IMR-90 (cell line): ENCODE data around the gene DCAF8L2. TPM values are rescaled to one million over a fixed set of nuclear protein-coding genes. Genes with fewer than 3 reads are reported as not detected.

Source experiments
- ATAC-seq: fragments of 200-7000 bp; cut with Tn5 transposase; 2 replicates; pipeline ENCODE4 v1.9.1; 2020; ENCODE audit warnings: low read depth, mild to moderate bottlenecking, moderate library complexity
- BruUV-seq: library from RNA; stranded (reverse); fragments of 400-500 nt; replicated peaks from 2 replicates; lab custom pipeline; 2021; lab: Mats Ljungman, UMichigan
- CTCF ChIA-PET: fragments of 300-600 bp; formaldehyde crosslinking; extraction: SDS; loops from one replicate; lab custom pipeline; 2021; ENCODE audit warnings: antibody characterized with exemption; lab: Yijun Ruan, JAX
- POLR2A ChIA-PET: fragments of 300-600 bp; sonication (Branson Sonifier 250); formaldehyde crosslinking; loops from one replicate; lab custom pipeline; 2022; ENCODE audit warnings: antibody characterized with exemption; ENCODE audit not compliant: unreplicated experiment; lab: Charles Lee
- DNase-seq: peaks from one replicate; pipeline ENCODE4 v3.0.0; 2013
- H2AFZ ChIP-seq: replicated peaks from 2 replicates; pipeline ENCODE3; 2013; ENCODE audit warnings: low read length, mild to moderate bottlenecking; ENCODE audit not compliant: poor library complexity
- H2AK5ac ChIP-seq: 2 replicates; pipeline ENCODE4 v1.6.1; 2013; ENCODE audit warnings: low read depth, low read length, inconsistent platforms
- H2AK9ac ChIP-seq: replicated peaks from 2 replicates; pipeline ENCODE3; 2013; ENCODE audit warnings: mild to moderate bottlenecking, low read depth, low read length, moderate library complexity; ENCODE audit not compliant: poor library complexity
- H2BK120ac ChIP-seq: 2 replicates; pipeline ENCODE4 v1.6.1; 2013; ENCODE audit warnings: low read depth, low read length, inconsistent platforms
- H2BK15ac ChIP-seq: 3 replicates; pipeline ENCODE4 v1.6.1; 2013; ENCODE audit warnings: low read depth, low read length, inconsistent platforms
- H2BK20ac ChIP-seq: 2 replicates; pipeline ENCODE4 v1.6.1; 2013; ENCODE audit warnings: low read depth, mild to moderate bottlenecking, inconsistent platforms, low read length, moderate library complexity
- H2BK5ac ChIP-seq: 2 replicates; pipeline ENCODE4 v1.6.1; 2013; ENCODE audit warnings: mild to moderate bottlenecking, low read depth, low read length, inconsistent platforms; ENCODE audit not compliant: poor library complexity, severe bottlenecking
- H3K14ac ChIP-seq: replicated peaks from 2 replicates; pipeline ENCODE4 v1.6.1; 2013; ENCODE audit warnings: low read depth, low read length, inconsistent platforms
- H3K18ac ChIP-seq: 2 replicates; pipeline ENCODE4 v1.6.1; 2013; ENCODE audit warnings: low read depth, low read length, control low read depth
- H3K23ac ChIP-seq: 2 replicates; pipeline ENCODE4 v1.6.1; 2013; ENCODE audit warnings: low read depth, low read length, inconsistent platforms
- H3K27ac ChIP-seq: 2 replicates; pipeline ENCODE4 v1.5.1; 2013; ENCODE audit warnings: mild to moderate bottlenecking, control low read depth, low read length; ENCODE audit not compliant: insufficient read depth
- H3K27me3 ChIP-seq: 2 replicates; pipeline ENCODE4 v1.6.1; 2013; ENCODE audit warnings: low read length; ENCODE audit not compliant: control insufficient read depth, insufficient read depth
- H3K36me3 ChIP-seq: 2 replicates; pipeline ENCODE4 v1.6.1; 2013; ENCODE audit warnings: low read length, mixed read lengths; ENCODE audit not compliant: control insufficient read depth, insufficient read depth
- H3K4ac ChIP-seq: 2 replicates; pipeline ENCODE4 v1.6.1; 2013; ENCODE audit warnings: low read depth, low read length, inconsistent platforms
- H3K4me1 ChIP-seq: 2 replicates; pipeline ENCODE4 v1.6.1; 2013; ENCODE audit warnings: low read length, mixed read lengths; ENCODE audit not compliant: control insufficient read depth, insufficient read depth
- H3K4me2 ChIP-seq: 2 replicates; pipeline ENCODE4 v1.6.1; 2013; ENCODE audit warnings: low read depth, mild to moderate bottlenecking, control low read depth, low read length, moderate library complexity
- H3K4me3 ChIP-seq: 2 replicates; pipeline ENCODE4 v1.5.1; 2013; ENCODE audit warnings: low read depth, mild to moderate bottlenecking, control low read depth, low read length, moderate library complexity; ENCODE audit not compliant: insufficient read depth
- H3K56ac ChIP-seq: 2 replicates; pipeline ENCODE4 v1.6.1; 2013; ENCODE audit warnings: low read length, inconsistent platforms; ENCODE audit not compliant: insufficient read depth; ENCODE audit errors: extremely low read depth
- H3K79me1 ChIP-seq, 2 experiments: 2 replicates each; pipeline ENCODE4 v1.6.1; 2013; ENCODE audit warnings: low read length in 2 of 2, inconsistent platforms in 1 of 2, low read depth in 1 of 2
- H3K9ac ChIP-seq: 2 replicates; pipeline ENCODE4 v1.6.1; 2013; ENCODE audit warnings: low read depth, low read length, control low read depth
- H3K9me1 ChIP-seq: 2 replicates; pipeline ENCODE4 v1.6.1; 2013; ENCODE audit warnings: low read length, inconsistent platforms; ENCODE audit not compliant: insufficient read depth
- H3K9me3 ChIP-seq: 2 replicates; pipeline ENCODE4 v1.6.1; 2013; ENCODE audit warnings: low read length; ENCODE audit not compliant: control insufficient read depth, insufficient read depth
- H4K20me1 ChIP-seq: 2 replicates; pipeline ENCODE4 v1.6.1; 2013; ENCODE audit warnings: low read length, inconsistent platforms; ENCODE audit not compliant: insufficient read depth
- H4K5ac ChIP-seq: 2 replicates; pipeline ENCODE4 v1.6.1; 2013; ENCODE audit warnings: mild to moderate bottlenecking, low read depth, low read length, control low read depth
- H4K8ac ChIP-seq, 2 experiments: 2 replicates each; pipeline ENCODE4 v1.6.1; 2013; ENCODE audit warnings: low read depth in 2 of 2, low read length in 2 of 2, control low read depth in 1 of 2, inconsistent platforms in 1 of 2
- H4K91ac ChIP-seq: 2 replicates; pipeline ENCODE4 v1.6.1; 2013; ENCODE audit warnings: low read depth, low read length, inconsistent platforms; ENCODE audit not compliant: insufficient read depth
- CHD1 ChIP-seq: IDR thresholded peaks from 2 replicates; pipeline ENCODE4 v1.6.1; 2012; ENCODE audit warnings: low read depth, low read length, improper control_type of control experiment
- MAZ ChIP-seq: IDR thresholded peaks from 2 replicates; pipeline ENCODE4 v1.6.1; 2012; ENCODE audit warnings: low read depth, mild to moderate bottlenecking, low read length, improper control_type of control experiment, moderate library complexity, borderline replicate concordance
- WGBS, 2 experiments: methylation state at CpG; one replicate each; pipeline versions ENCODE4 v1.1.5 to v1.1.7; 2013; ENCODE audit warnings: missing lambda C conversion rate in 2 of 2; ENCODE audit not compliant: insufficient read length in 1 of 2; ENCODE audit errors: extremely low coverage in 2 of 2; 5-methylcytosine and 5-hydroxymethylcytosine counted together
- dilution Hi-C: fragments of 300-500 bp; cut with HindIII; formaldehyde crosslinking; loops from one replicate; pipeline ENCODE4 v1.14.3; 2018; ENCODE audit warnings: low sequenced_read_pairs; ENCODE audit not compliant: unreplicated experiment
- in situ Hi-C: fragments of 300-500 bp; cut with MboI; formaldehyde crosslinking; loops from 3 replicates; pipeline ENCODE4 v1.14.3; 2019; ENCODE audit warnings: low sequenced_read_pairs, inconsistent platforms, mixed read lengths
- intact Hi-C: fragments of 100-400 bp; cut with micrococcal nuclease; formaldehyde crosslinking; loops from 2 replicates; pipeline ENCODE4 v1.10.0; 2022
- polyA plus RNA-seq, 3 experiments: library from polyadenylated mRNA; depleted of rRNA; stranded (reverse); fragments of >200 nt; gene quantifications; 2 replicates each; pipeline ENCODE4 v1.2.3, GENCODE V29; 2012; ENCODE audit warnings: low replicate concordance in 1 of 3
- total RNA-seq: library from RNA; depleted of rRNA; stranded (reverse); fragments of >200 nt; gene quantifications from 2 replicates; pipeline ENCODE4 v1.2.3, GENCODE V29; 2012

DCAF8L2 gene
- total and polyA plus RNA-seq, 2 of the 4 experiments (the other 2 are of a cell fraction), result not detected

DNA sequence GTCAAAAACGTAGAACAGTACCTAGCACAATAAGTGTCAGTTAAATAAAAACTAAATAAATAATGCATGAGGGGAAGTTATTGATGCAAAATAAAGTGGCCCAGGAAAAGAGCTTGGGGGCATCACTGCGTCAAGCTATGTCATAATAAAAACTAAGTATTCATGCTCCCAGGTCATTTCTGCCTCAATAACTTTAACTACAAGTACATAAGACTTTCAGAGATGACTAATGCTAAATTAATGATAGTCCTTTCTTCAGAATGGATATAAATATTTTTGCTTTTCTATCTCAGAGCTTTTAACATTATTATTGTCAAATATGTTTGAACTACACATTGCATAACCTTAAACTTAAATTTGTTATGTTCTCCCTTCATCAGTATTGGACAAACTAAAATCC lies 125.5 kb downstream of the DCAF8L2 start:
- in situ Hi-C loops, result no loop called here
- H4K91ac ChIP-seq, result no peak overlapping the region

More for the DNA sequence above, 125.5 kb downstream of the DCAF8L2 start:
- Histone ChIP-seq H3K4ac (no peak overlapping the region), H4K8ac (no peak overlapping the region), H3K4me3 (no peak overlapping the region), H2BK20ac (no peak overlapping the region), H3K79me1 (no peaks in the 10 kb centered on the region), H3K14ac (no peak overlapping the region), H3K18ac (no peak overlapping the region), H3K27ac (no peak overlapping the region), H4K20me1 (no peaks in the 10 kb centered on the region), H2BK15ac (no peak overlapping the region), H3K9me3 (no peaks in the 10 kb centered on the region), H3K9me1 (no peaks in the 10 kb centered on the region), H3K4me2 (no peak overlapping the region), H3K4me1 (no peaks in the 10 kb centered on the region), H3K56ac (no peak overlapping the region), H2AFZ (no peak overlapping the region), H2AK9ac (no peak overlapping the region), H3K36me3 (no peaks in the 10 kb centered on the region), H2AK5ac (no peak overlapping the region), H3K27me3 (no peaks in the 10 kb centered on the region), H3K23ac (no peak overlapping the region), H2BK120ac (no peak overlapping the region), H2BK5ac (no peak overlapping the region), H4K5ac (no peak overlapping the region), H3K9ac (no peak overlapping the region)
- BruUV-seq, result no TSS peak
- POLR2A ChIA-PET, result no interaction called here
- intact Hi-C loops (no loop called here), dilution Hi-C loops (no loop called here)
- ATAC-seq, result 0 out of 2 replicates have a peak, but pooled peaks have one; percentile 24
- no peak for DNase-seq
- no CpG with 5 or more reads among the region's 2 CpGs for WGBS, 2 experiments
- no peak for TF ChIP-seq CHD1
- no peak for TF ChIP-seq MAZ
- CTCF ChIA-PET, result no interaction called here
